Stimulated activated CD4-positive, alpha-beta T cell treated with anti-CD3 and anti-CD28 coated beads, TNF-alpha, amount 100 ng/mL, for 24 hours (primary cell): ENCODE results near the gene SAA2.
"Not testable (repeated sequence)": the region's sequence is repeated elsewhere in the genome, so short reads cannot be mapped to it uniquely, and the experiment has no call there.

Source experiments
- DNase-seq, 3 experiments: peaks; one replicate each; pipeline ENCODE4 v3.0.0-alpha.2; 2020; ENCODE audit warnings: low read depth in 3 of 3

SAA2 gene

DNA sequence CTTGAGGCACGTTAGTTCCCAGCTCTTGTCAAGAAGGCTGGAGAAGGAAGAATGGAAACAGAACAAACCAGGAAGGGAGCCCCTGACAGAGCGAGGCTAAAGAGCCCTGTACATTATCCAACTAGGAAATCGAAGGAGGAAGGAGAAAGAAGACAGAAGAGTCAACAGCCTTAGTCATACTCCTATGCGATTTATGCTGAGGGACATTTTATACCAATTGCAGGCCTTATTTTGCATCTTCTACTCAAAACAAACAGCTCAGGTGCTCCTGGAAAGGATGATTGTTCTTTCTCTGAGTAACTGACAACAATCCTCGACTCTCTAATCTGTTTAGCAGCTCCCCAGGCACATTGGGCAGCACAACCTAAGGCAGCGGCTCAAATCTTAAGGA is 1.3 kb downstream of the SAA2 start:
- DNase-seq: not testable (repeated sequence)

DNA sequence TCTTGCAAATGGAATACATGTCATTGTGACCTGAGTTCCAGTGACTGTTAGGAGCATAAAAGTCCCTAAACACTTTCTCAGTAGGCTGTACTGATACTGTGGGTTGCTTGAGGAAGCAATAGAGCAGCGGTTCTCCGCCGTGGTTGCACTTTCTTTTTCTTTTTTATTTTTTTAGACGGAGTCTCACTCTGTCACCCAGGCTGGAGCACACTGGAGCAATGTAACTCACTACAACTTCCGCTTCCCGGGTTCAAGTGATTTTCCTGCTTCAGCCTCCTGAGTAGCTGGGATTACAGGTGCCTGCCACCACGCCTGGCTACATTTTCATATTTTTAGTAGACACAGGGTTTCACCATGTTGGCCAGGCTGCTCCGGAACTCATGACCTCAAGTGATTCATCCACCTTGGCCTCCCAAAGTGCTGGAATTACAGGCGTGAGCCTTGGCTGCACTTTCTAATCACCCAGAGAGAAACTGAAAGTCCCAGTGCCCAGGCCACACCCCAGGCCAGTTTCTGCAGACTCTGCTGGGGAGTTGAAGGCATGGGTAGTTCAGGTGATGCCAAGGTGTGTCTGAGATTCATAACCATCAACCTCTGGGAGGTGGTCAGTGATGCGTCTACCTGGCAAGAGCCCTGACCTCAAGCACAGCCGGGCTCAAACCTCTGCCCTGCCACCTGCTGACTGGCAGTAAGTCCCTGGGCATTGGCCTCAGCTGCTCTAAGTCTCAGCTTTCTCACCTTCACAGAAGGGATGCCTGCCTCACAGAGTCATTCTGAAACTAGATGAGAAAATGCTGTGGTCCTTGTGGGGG is 1.9 kb downstream of the SAA2 start:
- DNase-seq: not testable (repeated sequence)

DNA sequence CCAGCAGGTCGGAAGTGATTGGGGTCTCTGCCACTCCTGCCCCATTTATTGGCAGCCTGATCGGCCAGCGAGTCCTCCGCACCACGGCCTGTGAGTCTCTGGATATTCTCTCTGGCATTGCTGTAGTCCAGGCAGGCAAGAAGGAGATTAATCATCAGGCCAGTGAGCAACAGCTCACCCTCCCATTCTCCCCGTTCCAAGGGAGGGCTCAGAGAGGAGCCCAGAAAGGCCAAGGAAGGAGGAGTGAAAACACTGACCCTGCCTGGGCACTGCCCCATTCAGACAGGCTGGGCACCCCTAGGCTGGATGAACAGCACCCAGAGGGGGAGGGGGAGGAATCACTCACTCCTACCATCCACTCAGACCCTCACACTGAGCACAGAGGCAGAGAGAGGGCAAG is 3.1 kb downstream of the SAA2 start:
- DNase-seq: no peak

DNA sequence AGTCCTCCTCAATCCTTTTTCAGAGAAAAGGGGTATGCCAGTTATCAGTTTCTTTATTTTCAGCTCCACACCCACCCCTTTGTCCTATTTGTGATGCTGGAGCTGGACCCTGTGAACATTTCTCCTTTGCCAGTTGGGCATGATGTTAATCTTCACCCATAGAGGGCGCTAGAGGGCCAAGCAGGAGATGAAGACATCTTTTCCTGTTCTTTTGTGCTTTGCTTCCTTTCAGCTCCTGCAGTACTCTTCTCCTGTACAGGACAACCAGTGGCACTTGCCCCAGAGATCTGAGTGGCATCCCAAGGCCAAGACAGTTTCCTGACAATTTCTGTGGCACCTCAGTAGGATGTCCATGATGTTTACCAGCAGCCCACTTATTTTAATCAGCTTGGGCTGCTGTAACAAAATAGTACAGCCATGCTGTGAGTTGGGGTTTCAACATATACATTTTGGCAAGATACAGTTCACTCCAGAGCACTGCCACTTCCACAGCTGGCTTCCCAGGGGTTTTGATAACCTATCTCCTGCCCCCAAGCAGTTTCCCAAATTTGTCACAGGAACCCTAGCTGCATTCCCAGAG is 4.6 kb downstream of the SAA2 start:
- DNase-seq: peak; percentile 16 to 47 (median 44)

DNA sequence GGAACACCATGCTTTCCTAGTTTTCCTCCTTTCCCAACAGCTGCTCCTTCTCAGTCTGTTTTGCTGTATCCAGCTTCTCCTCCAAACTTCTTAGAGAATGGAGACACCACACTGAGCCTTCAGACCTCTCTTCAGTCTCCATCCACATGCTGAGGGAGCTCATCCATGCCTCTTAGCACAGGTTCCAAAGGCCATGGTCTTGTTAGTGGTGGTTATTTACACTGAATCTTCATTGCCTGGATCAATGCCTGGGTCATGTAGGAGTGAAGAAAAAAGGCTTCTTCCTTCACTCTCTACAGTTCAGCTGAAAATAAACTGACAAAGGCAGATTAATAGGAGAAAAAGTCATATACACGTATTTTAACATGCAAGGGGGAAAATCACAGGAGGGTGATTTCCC is 8.8 kb downstream of the SAA2 start:
- DNase-seq: no peak

DNA sequence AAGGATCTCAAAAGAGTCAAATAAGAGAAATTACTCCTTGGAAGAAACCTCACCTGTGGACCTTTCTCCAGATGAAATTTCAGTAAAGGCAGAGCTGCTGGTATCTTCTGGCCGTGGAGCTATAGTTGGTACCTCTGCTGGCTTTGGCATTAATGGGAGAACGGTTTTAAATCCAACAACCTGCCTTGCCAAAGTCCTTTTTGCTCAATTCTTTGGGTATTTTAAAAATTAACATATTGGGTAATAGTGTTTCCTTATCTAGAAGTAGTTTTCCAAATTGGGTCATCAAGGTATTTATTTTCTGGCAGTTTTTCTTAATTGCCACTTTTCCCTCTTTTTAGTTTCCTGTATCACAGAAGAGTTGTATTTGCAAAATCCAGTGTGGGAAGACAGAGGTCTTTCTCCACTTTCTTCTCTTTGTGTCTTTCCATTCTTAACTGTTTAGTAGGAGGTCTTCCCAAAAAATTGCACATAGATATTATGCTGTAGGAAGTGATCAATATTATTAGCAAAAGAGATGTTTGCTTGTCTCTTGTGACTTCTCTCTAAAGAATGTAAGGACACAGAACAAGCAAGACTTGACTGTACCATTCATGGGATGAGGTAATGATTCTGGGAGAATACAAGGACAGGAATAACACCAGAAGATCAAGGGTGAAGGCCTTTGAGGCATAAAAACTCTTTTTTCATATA is 11.7 kb downstream of the SAA2 start, which contains the start of gene SAA4:
TSS of gene SAA4 (minus strand) at position 139 of the 693 bp plus-strand sequence. CDS start 876 bp downstream, outside the sequence.
- DNase-seq: no peak

DNA sequence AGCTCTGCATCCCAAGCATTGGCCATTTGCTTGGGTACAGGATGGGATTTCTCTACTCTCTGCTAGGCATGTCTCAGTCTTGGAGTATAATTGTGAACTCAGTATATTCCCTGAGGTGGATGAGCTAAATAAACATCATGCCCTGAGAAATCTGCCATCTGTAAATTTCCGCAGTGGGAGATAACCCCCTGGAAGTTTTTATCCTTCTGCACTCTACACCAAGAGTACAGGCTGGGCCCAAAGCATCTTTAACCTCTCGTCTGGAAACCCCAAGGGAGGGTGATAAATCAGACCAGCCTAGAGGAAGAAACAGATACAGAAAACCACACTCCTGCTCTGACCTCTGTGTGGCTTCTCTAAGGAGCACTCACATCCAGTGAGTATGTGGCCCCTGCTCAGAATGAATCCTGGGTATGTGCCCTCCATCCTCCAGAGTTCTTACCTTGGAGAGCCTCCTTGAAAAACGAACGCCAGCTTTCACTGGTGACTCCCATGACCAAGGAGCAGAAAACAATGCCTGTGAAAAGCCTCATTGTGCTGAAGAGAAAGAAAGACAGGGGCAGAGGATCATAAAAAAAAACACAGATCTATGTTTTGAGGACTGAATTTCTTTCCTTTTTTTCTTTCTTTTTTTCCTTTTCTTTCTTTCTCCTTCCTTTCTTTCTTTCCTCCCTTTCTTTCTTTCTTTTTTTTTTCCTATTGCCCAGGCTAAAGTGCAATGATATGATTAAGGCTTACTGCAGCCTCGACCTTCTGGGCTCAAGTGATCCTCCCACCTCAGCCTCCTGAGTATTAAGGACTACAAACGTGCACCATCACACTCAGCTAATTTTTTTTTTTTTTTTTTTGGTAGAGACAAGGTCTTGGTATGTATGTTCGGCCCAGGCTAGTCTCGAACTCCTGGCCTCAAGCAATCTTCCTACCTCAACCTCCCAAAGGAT is 12.8 kb downstream of the SAA2 start:
- DNase-seq: no peak

DNA sequence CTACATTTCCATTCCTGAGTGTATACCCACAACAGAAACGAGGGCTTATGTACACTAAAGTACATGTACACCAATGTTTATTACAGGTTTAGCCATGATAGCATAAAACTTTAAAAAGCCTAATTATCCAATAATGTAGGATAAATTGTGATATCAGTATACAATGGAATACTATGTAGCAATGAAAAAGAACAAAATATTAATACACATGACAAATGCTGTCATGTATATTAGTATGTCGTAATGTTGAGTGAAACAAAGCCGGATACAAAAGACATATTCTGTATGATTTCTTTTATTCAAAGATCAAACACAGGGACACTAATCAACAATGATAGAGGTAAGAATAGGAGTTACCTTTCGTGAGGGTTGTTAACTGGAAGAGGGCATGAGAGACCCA is 14.6 kb downstream of the SAA2 start:
- no peak for DNase-seq

DNA sequence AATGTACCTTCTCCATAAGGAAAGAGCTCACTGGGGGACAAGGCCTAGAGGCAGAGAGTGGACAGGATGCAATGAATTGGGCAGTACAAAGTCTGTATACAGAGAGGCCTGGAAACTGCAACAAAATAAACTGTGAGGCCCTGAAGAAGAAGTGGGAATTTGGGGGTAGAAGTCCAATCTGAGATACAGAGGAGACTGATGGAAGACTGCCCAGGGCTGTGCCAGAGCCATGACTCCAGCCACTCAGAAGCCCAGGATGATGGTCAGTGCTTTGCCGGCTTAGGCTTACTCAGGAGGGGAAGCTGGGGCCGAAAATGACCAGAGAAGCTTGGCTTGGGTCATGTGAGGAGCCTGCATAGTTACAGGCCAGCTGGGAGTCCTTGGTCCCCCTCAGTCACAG is 17.6 kb downstream of the SAA2 start:
- no peak for DNase-seq

DNA sequence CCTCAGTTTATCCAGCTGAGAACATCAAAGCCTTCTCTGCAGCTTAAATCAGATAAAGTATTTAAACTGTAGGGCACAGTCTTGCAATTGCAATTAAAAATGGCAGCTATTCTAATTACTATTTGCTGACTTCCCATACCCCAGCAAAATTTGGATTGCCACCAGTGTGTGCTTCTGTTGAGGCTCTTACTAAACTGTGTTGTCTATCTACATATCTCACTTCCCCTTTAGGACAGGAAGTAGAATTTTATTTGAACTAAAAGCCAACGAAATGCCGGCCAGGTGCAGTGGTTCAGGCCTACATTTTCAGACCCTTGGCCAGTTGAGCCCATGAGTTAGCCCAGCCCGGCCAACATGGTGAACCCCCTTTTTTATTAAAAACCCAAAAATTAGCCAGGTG is 19.0 kb downstream of the SAA2 start:
- no peak for DNase-seq

DNA sequence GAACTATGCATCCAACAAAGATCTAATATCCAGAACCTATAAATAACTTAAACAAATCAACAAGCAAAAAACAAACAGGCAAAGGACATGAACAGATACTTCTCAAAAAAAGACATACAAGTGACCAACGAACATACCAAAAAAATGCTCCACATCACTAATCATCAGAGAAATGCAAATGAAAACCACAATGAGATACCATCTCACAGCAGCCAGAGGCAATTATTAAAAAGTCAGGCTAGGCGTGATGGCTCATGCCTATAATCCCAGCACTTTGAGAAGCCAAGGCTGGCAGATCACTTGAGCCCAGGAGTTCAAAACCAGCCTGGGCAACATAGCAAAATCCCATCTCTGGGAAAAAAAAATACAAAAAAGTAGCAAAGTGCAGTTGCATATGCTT is 22.6 kb downstream of the SAA2 start:
- DNase-seq: no peak

DNA sequence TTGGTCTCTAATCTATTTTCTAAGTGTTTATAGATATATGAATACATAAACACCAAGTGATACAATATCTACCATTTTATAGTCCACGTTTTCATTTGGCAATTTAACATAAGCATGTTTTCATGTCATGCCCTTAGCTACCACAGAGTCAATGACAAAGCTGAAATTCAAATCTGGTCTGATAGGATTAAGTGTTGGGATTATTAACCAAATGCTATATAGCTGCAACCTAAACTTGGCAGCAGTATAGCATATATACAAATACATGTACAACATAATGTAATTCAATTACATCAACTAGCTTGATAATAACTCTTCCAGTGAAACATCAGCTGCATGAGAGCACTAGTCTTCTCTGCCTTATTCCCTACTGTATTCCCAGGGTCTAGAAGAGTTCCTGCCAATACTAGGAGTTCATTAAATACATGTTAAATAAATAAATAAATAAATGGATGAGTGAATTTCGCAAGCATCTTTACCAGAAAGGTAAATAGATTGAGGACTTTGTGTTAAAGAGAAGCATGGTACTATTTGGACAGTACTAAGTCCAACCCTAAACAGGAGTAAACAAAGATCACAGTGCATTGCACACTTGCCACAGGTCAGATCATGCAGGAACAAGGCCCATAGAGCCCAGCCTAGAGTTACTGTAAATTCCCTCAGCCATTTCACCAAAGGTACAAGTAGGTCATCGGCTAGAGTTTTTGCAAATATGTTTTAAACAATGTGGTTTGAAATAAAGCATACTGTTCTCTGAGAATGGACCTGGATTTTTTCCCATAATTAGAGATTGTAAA is 24.7 kb downstream of the SAA2 start:
- no peak for DNase-seq

DNA sequence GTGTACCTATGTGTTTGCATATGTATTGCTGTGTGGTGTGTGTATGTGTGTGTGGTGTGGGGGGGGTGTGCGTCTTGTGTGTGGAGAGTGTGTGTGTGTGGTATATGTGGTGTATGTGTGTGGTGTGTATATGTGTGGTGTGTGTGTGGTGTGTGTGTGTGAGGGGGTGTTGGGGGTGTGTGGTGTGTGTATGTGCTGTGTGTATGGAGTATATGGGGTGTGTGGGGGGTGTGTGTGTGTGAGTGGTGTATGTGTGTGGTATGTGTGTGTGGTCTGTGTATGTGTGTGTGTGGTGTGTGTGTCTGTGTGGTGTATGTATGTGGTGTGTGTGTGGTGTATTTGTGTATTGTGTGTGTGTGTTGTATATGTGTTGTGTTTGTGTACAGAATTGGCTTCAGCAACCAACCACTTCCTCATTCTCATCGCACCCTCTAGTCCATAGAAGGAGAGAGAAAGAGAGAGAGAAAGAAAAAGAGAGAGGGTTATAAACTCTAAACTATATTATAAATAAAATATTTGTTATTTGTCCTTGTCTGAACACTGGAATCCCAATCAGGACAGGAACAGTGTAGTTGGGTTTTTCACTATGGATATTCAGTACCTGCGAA is 25.6 kb downstream of the SAA2 start:
- DNase-seq: no peak

DNA sequence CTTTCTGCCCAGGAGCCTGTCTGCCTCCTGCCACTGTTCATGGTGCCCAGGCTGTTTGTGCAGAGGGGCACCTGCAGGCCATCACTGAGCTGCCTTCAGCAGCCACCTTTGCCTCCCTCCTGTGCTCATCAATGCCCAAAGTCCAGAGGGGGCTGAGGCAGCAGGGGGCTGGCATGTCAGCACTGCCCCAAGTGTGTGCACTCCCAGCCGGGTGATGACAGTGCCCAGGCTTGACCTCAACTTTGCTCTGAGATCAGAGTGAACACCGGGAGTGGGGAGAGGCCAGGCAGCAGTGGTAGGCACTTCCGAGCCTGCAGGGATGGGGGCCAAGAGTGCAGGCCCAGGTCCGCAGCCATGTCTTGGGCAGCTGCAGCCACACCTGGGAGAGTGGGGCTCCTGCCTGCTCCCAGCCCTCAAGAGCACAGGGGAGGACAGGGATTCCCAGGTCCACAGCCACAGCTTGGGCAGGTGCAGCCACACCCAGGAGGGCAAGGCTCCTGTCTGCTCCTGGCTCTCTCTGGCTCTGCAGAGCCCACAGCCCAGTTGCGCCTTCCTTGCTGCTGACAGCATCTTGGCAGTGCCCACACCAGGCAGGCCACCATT is 27.1 kb downstream of the SAA2 start:
- no peak for DNase-seq

DNA sequence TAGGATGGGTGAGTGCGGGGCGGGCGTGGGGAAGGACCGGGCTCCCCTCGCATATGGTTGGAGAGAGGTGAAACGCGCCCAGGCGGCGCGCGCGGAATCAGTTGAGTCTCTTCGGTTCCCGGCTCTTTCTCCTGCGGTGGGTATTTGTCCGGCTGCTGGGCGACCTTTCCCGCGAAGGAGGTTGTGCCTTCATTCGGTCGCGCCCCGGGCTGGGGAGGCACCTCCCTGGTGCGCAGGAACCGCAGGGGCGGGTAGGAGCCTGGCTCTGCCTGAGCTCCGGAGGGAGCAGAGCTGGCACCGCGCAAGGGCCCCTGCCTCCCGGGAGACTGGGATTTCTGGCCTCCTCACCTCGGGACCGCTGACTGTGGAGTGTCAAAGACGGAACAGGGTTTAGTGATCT is 39.4 kb downstream of the SAA2 start:
- DNase-seq: no peak

DNA sequence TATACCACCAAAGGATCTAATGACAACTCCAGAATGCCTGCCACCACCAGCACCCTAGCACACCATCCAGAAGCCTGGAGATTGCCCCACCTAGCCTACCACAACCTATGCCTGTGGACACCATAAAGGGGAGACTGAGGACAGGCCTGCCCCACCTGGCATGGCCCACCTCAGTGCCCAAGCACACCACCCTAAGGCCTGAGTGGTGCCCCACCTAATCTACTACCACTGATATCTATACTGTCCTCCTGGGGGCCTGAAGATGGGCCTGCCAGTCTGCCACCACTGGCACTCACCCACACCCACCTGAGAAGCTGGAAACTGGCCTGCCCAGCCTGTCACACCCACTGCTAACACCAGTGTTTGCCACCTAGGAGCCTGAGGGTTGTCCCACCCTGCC is 43.7 kb downstream of the SAA2 start:
- DNase-seq: no peak

DNA sequence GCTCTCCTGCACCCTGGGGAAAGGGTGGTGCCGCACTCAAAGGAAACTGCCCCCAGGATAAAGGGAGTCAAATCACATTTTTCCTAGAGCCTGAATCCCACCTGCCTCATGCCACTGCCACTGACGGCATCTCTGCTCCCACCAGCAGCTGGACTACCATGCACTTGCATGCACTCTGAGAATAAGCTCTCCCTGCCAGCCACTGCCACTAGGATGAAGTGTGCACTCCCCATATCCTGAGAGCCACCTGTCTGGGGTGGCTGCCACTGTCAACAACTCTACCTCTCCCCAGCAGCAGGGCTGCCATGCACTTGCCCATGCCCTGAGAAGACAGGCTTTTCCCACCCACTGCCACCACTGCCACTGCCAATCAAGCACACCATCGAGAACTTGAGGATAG is 44.2 kb downstream of the SAA2 start:
- no peak for DNase-seq

DNA sequence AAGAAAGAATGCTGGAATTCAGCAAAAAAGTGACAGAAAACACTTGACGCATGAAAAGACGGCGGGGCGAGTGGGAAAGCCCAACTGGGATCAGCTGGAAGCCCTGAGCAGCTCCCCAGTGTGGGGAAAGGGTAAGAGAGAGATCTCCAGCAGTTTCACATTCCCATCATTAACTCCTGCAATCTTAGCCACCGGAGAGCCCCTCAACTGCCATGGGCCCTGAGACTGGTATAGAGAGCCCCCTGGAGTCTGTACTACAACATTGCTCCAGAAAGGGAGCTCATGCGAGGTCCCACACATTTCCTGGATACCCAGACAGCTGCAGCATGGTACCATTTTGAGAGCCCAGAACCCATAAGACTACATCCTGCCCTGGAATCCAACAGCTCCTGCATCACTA is 44.7 kb downstream of the SAA2 start:
- DNase-seq: no peak

DNA sequence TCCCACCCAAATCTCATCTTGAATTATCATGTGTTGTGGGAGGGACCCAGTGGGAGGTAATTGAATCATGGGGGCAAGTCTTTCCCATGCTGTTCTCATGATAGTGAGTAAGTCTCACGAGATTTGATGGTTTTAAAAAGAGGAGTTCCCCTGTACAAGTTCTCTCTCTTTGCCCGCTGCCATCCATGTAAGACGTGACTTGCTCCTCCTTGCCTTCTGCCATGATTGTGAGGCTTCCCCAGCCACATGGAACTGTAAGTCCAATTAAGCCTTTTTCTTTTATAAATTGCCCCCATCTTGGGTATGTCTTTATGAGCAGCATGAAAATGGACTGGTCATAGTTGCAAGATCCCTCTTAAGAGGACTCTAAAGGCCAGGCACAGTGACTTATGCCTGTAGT is 50.7 kb downstream of the SAA2 start:
- not testable (repeated sequence) for DNase-seq

DNA sequence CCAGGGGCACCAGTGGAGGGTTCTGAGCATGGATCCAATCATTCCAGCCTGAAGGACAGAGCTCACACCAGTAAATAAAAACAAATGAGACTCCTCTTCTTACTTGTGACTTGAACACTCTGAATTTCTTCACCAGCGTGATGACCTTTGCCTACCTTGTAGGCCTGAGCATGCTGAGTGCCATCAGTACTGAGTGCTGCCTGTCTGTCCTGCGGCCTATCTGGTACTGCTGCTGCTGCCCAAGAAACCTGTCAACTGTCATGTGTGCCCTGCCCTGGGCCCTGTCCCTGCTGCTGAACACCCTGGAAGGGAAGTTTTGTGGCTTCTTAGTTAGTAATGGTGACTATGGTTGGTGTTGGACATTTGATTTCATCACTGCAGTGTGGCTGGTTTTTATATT is 51.9 kb downstream of the SAA2 start:
- DNase-seq: no peak
